Activated CD8-positive, alpha-beta memory T cell treated with anti-CD3 and anti-CD28 coated beads, Interleukin-2, amount 50 U/mL, for 1 hour (primary cell): ENCODE data around the gene FAM47A.

ENCODE experiments used
- DNase-seq: peaks from one replicate; pipeline ENCODE4 v3.0.0-alpha.2; 2020; ENCODE audit errors: extremely low read depth

The FAM47A gene

GRCh38 chrX:34132028-34132427 lies at the start of gene FAM47A:
Gene FAM47A, minus strand, starts transcription at chrX:34132314. Its CDS starts 36 bp downstream, at chrX:34132278.
- no peak for DNase-seq

DNA sequence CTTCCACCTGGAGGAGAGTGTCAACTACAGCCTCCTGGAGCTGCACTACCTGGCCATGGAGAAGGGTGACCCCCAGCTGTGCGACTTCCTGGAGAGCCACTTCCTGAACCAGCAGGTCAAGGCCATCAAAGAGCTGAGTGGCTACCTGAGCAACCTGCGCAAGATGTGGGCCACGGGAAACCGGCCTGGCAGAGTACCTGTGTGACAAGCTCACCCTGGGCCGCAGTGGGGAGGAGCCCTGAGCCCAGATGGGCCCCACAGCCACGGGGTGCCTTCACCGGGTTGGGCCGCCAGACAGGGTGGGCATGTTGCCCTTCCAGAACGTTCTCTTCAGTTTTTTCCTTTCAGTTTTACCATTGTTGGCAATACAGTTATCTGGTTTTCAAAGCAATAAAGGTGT lies 15.2 kb upstream of the FAM47A start:
- DNase-seq, result no peak

DNA sequence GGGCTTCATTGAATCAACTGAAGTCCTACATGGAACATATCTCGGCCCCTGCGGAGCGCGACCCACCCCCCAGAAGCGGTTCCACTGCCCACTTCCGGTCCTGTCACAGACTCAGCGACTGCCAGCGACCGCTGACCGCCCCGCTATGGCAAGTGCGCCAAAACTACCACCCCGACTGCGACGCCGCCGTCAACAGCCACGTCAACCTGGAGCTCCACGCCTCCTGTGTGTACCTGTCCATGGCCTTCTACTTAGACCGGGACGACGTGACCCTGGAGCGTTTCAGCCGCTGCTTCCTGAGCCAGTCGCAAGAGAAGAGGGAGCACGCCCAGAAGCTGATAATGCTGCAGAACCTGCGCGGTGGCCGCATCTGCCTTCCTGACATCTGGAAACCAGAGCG lies 14.8 kb upstream of the FAM47A start:
- no peak for DNase-seq

DNA sequence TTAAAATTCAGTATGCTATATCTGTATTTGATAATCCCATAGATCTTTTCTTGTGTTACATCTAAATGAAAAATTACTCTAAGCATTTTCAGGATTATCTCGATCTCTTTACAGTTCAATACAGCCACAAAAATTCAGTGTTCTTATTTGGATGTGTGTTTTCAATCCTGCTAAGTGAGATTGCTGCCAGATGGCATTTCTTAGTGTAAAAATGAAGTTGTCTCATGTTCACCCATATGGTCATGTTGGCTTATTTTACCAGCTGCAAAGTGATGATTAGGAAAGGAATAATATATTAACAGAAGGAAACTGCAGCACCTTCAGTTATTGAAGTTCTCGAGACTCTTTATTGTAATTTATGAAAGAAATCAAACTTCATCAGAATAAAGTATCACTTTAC lies 12.1 kb upstream of the FAM47A start:
- DNase-seq, result no peak

GRCh38 chrX:34140816-34141215 lies 8.7 kb upstream of the FAM47A start:
- no peak for DNase-seq

DNA sequence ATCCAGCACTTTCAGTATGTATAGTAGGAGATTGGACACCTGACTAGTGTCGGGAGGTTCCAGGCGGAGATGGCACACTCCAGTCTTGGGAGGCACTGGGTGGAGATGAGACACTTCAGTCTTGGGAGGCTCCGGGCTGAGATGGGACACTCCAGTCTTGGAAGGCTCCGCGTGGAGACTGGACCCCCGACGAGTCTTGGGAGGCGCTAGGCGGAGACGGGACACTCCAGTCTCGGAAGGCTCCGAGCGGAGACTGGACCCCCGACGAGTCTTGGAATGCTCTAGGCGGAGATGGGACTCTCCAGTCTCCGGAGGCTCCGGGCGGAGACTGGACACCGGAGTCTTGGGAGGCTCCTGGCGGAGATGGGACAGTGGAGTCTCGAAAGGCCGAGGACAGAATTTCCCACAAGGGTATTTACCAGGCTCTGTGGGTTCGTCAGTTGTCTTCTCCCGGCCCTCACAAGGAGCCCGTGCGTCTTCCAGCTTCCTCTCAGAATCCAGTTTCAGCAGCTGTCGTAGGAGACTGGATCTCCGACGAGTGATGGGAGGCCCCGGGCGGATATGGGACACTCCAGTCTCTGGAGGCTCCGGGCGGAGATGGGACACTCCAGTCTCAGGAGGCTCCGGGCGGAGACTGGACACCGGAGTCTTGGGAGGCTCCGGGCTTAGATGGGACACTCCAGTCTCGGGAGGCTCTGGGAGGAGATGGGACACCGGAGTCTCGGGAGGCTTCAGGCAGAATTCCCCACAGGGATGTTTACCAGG lies 952 bp downstream of the FAM47A start:
- no peak for DNase-seq

DNA sequence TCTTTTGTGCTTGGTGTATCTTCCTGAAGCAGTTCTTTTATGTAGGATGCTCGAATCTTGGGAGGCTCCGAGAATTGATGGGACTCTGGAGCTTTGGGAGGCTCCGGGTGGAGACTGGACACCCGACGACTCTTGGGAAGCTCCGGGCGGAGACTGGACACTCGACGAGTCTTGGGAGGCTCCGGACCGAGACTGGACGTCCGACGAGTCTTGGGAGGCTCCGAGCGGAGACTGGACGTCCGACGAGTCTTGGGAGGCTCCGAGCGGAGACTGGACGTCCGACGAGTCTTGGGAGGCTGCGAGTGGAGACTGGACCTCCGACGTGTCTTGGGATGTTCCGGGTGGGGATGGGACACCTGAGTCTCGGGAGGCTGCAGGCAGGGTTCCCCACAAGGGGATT lies 1.6 kb downstream of the FAM47A start:
- DNase-seq, result no peak

DNA sequence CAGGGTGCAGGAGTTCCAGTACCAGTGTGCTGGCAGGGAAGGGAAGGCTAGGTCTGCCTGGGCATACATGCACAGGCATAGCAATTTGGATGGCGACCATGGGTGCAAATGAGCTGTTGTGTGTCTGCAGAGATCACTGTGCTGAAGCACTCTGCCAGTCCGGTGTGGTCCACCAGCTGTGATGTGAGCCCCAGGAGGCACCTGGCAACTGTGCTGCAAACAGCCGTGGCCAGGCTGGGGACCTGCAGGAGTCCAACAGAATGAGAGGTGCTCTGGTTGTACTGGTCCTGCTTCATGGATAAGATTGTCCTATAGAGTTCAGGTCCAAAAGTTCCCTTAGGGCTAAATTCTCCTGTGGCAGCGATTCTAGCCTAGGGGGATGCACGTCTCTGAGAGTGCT lies 6.1 kb downstream of the FAM47A start:
- no peak for DNase-seq

DNA sequence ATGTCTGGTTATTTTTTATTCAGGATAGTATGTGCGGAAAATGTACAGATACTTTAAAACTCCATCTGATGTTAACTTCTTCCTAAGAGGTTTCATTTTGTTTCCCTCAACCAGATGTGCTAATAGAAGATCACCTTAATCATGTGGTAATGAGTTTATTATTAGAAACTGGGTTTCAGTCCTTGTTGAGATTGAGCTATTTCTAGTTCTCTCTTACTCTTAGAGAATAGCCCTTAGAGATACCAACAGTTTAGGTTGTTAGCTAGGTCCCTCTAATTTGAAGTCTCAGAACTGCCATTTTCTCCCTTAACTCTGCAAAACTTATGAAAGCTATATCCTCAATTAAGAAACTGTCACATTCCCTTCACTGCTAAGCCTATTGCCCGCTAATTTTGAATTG lies 13.0 kb downstream of the FAM47A start:
- DNase-seq, result no peak

GRCh38 chrX:34112459-34112858 lies 19.7 kb downstream of the FAM47A start:
- no peak for DNase-seq
